Endothelial cell of umbilical vein (primary cell): ENCODE results near the gene GRM8. TPM values are rescaled to one million over a fixed set of nuclear protein-coding genes. Genes with fewer than 3 reads are reported as not detected.

ENCODE experiments used
- BruUV-seq: library from RNA; stranded (reverse); fragments of 400-500 nt; replicated peaks from 2 replicates; lab custom pipeline; 2021; lab: Mats Ljungman, UMichigan
- CTCF ChIA-PET: fragments of 300-600, 350-600 bp; sonication (Branson Sonifier 250); formaldehyde crosslinking; loops from one replicate; lab custom pipeline; 2021; ENCODE audit warnings: antibody characterized with exemption, inconsistent platforms; lab: Charles Lee
- POLR2A ChIA-PET: fragments of 300-600, 350-600 bp; sonication (Branson Sonifier 250); formaldehyde crosslinking; loops from one replicate; lab custom pipeline; 2021; ENCODE audit warnings: antibody characterized with exemption, inconsistent platforms; lab: Charles Lee
- DNase-seq: peaks from one replicate; pipeline ENCODE4 v3.0.0-alpha.2; 2011; ENCODE audit warnings: low read depth, low spot score
- FAIRE-seq: peaks from 2 replicates; lab custom pipeline; 2011; peaks lifted over from hg19 to GRCh38; lab: Jason Lieb, UNC
- H2AFZ ChIP-seq: 2 replicates; pipeline ENCODE4 v1.6.0; 2012; ENCODE audit warnings: low read depth, low read length, control low read depth, inconsistent platforms
- H3K27ac ChIP-seq: 2 replicates; pipeline ENCODE4 v1.5.1; 2011; ENCODE audit warnings: low read depth, mild to moderate bottlenecking, control low read depth, low read length, moderate library complexity; ENCODE audit not compliant: insufficient read depth
- H3K27me3 ChIP-seq, 2 experiments: 2 replicates each; pipeline versions ENCODE4 v1.6.0 to v1.6.1; 2011; ENCODE audit warnings: low read length in 2 of 2, mixed read lengths in 1 of 2; ENCODE audit not compliant: control insufficient read depth in 2 of 2, insufficient read depth in 2 of 2
- H3K36me3 ChIP-seq, 2 experiments: 2 replicates in 1 of 2; 3 replicates in 1 of 2; pipeline ENCODE4 v1.5.1; 2011; ENCODE audit warnings: low read length in 2 of 2, mild to moderate bottlenecking in 1 of 2, moderate library complexity in 1 of 2; ENCODE audit not compliant: control insufficient read depth in 2 of 2, insufficient read depth in 2 of 2; ENCODE audit errors: extremely low read depth in 1 of 2
- H3K4me1 ChIP-seq: 3 replicates; pipeline ENCODE4 v1.5.1; 2011; ENCODE audit warnings: mild to moderate bottlenecking, low read length; ENCODE audit not compliant: control insufficient read depth, insufficient read depth; ENCODE audit errors: extremely low read depth
- H3K4me2 ChIP-seq: 2 replicates; pipeline ENCODE4 v1.6.1; 2011; ENCODE audit warnings: low read length, control low read depth, mixed read lengths; ENCODE audit not compliant: insufficient read depth
- H3K4me3 ChIP-seq, 3 experiments: fragments of 200-600 bp in 1 of 3; sonication (generic), shearing (Covaris generic) in 1 of 3; replicated peaks in 1 of 3; 2 replicates each; pipeline ENCODE4 v1.5.1; 2011 to 2016; ENCODE audit warnings: control low read depth in 3 of 3, low read length in 3 of 3, mild to moderate bottlenecking in 2 of 3, inconsistent platforms in 1 of 3, low read depth in 1 of 3, moderate library complexity in 1 of 3; ENCODE audit not compliant: insufficient read depth in 1 of 3
- H3K79me2 ChIP-seq: 2 replicates; pipeline ENCODE4 v1.6.0; 2012; ENCODE audit warnings: low read length, inconsistent platforms; ENCODE audit not compliant: control insufficient read depth, insufficient read depth
- H3K9ac ChIP-seq: replicated peaks from 2 replicates; pipeline ENCODE3; 2011; ENCODE audit warnings: low read length, control low read depth; ENCODE audit not compliant: insufficient read depth; ENCODE audit errors: extremely low read depth
- H3K9me1 ChIP-seq: replicated peaks from 3 replicates; pipeline ENCODE4 v1.6.0; 2011; ENCODE audit warnings: mild to moderate bottlenecking, low read length; ENCODE audit not compliant: control insufficient read depth, insufficient read depth; ENCODE audit errors: extremely low read depth
- H3K9me3 ChIP-seq: replicated peaks from 2 replicates; pipeline ENCODE4 v1.5.1; 2012; ENCODE audit warnings: low read length, inconsistent platforms; ENCODE audit not compliant: control insufficient read depth, insufficient read depth
- H4K20me1 ChIP-seq: replicated peaks from 2 replicates; pipeline ENCODE3; 2011; ENCODE audit warnings: mild to moderate bottlenecking, low read length; ENCODE audit not compliant: control insufficient read depth, insufficient read depth; ENCODE audit errors: extremely low read depth
- EZH2 ChIP-seq: IDR thresholded peaks from 2 replicates; pipeline ENCODE4 v1.6.1; 2012; ENCODE audit warnings: borderline replicate concordance, low read depth, mild to moderate bottlenecking, moderate library complexity, low read length, inconsistent platforms; ENCODE audit not compliant: severe bottlenecking
- FOS ChIP-seq: IDR thresholded peaks from 2 replicates; pipeline ENCODE4 v1.6.1; 2011; ENCODE audit warnings: mild to moderate bottlenecking, low read length, moderate library complexity, borderline replicate concordance; ENCODE audit not compliant: insufficient read depth
- GATA2 ChIP-seq: IDR thresholded peaks from 2 replicates; pipeline ENCODE4 v1.7.0; 2011; ENCODE audit warnings: low read depth, mild to moderate bottlenecking, moderate library complexity, mixed read lengths, low read length; ENCODE audit not compliant: insufficient read length, insufficient read depth
- JUN ChIP-seq: IDR thresholded peaks from 2 replicates; pipeline ENCODE4 v1.6.1; 2011; ENCODE audit warnings: borderline replicate concordance, low read depth; ENCODE audit not compliant: insufficient read length, insufficient read depth
- POLR2A ChIP-seq: IDR thresholded peaks from 2 replicates; pipeline ENCODE4 v1.6.1; 2012; ENCODE audit warnings: low read depth, mild to moderate bottlenecking, control low read depth, low read length
- POLR2AphosphoS5 ChIP-seq: IDR thresholded peaks from 2 replicates; pipeline ENCODE4 v1.6.1; 2012; ENCODE audit warnings: low read depth, mild to moderate bottlenecking, control low read depth, low read length, moderate library complexity; ENCODE audit not compliant: insufficient read depth
- dilution Hi-C: fragments of 300-500 bp; cut with MboI; formaldehyde crosslinking; loops from one replicate; pipeline ENCODE4 v1.15.0; 2019; ENCODE audit warnings: low sequenced_read_pairs; ENCODE audit not compliant: extremely low pct_ligation_motif_present
- intact Hi-C: fragments of 100-400 bp; cut with micrococcal nuclease; formaldehyde crosslinking; loops from one replicate; pipeline ENCODE4 v1.10.0; 2022
- polyA plus RNA-seq, 4 experiments: library from polyadenylated mRNA; depleted of rRNA in 3 of 4; stranded (reverse) in 3 of 4; unstranded in 1 of 4; fragments of >200 nt; gene quantifications; 2 replicates each; pipeline versions ENCODE4 v1.2.1 to v1.2.3, GENCODE V29; 2011 to 2012; ENCODE audit warnings: missing spikeins in 1 of 4
- total RNA-seq: library from RNA; stranded (reverse); gene quantifications from 2 replicates; pipeline ENCODE4 v1.2.3, GENCODE V29; 2021

GRM8 gene
- total and polyA plus RNA-seq, 2 donors (not counting 3 experiments of a cell fraction or from before 2014, with no cell fraction given): not detected

DNA sequence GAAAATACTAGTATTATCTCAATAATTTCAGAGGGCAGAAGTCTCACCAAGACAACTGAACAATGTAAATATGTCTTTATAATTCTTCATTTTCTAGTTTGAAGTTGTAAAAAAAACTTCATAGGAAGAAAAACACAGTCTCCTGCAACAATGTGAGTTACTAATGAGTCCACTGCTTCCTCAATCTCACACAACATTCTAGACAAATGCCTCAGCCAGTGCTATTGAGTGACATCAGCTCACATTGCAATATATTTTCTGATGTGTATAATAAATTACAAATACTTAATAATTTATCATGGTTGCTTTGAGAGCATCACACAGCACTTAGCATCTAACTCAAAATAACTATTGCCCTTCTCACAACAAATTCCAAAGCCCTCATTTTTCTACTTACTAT is 321.2 kb downstream of the GRM8 start:
- Histone ChIP-seq H3K9ac (no peak overlapping the region), H3K79me2 (no peaks in the 10 kb centered on the region), H3K27me3 (no peaks in the 10 kb centered on the region), H3K9me3 (peaks cover 3% of the 10 kb centered on the region), H3K4me2 (no peak overlapping the region), H3K36me3 (no peaks in the 10 kb centered on the region), H3K4me3 (no peak overlapping the region), H3K27ac (no peak overlapping the region), H4K20me1 (no peaks in the 10 kb centered on the region), H3K4me1 (no peaks in the 10 kb centered on the region), H2AFZ (no peak overlapping the region), H3K9me1 (no peaks in the 10 kb centered on the region)
- intact Hi-C loops: no loop called here
- no peak for DNase-seq
- dilution Hi-C loops: no loop called here
- no peak for FAIRE-seq
- POLR2A ChIA-PET: no interaction called here
- BruUV-seq: no TSS peak
- CTCF ChIA-PET: no interaction called here
- no peak for TF ChIP-seq POLR2A
- TF ChIP-seq FOS: no peak

DNA sequence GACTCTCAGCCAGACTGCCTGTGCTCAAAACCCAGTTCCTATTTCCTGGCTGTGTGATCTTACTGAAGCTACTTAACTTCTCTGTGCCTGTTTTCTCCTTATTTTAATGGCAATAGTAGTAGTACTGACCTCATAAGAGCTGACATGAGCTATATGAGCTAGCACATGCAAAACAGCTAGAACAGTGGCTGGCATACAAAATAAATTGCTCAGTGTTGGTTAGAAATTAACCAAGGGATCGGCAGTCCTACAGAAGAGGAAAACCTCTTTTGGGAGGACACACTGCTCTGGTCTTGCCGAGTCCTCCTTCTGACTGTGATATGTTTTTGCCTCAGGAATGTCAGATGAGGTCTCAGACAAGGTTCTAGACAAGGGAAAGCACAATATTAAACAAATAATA is 322.6 kb downstream of the GRM8 start:
- Histone ChIP-seq H3K4me2 (no peak overlapping the region), H3K79me2 (no peaks in the 10 kb centered on the region), H3K4me3 (no peak overlapping the region), H2AFZ (no peak overlapping the region), H3K9me3 (peaks cover 3% of the 10 kb centered on the region), H3K4me1 (no peaks in the 10 kb centered on the region), H4K20me1 (no peaks in the 10 kb centered on the region), H3K27ac (no peak overlapping the region), H3K9ac (no peak overlapping the region), H3K36me3 (no peaks in the 10 kb centered on the region), H3K9me1 (no peaks in the 10 kb centered on the region), H3K27me3 (no peaks in the 10 kb centered on the region)
- ChIA-PET CTCF (no interaction called here), POLR2A (no interaction called here)
- dilution Hi-C loops (no loop called here), intact Hi-C loops (no loop called here)
- BruUV-seq: no TSS peak
- FAIRE-seq: no peak
- DNase-seq: no peak
- no peak for TF ChIP-seq GATA2
- no peak for TF ChIP-seq EZH2
- TF ChIP-seq FOS: no peak
- TF ChIP-seq JUN: no peak
- no peak for TF ChIP-seq POLR2AphosphoS5
